Pons (tissue), 1 donor: ENCODE measurements around the gene MFRP.

Experiments
- DNase-seq: peaks from one replicate; pipeline ENCODE4 v3.0.0-alpha.2; 2016; ENCODE audit warnings: low spot score

The MFRP gene

DNA sequence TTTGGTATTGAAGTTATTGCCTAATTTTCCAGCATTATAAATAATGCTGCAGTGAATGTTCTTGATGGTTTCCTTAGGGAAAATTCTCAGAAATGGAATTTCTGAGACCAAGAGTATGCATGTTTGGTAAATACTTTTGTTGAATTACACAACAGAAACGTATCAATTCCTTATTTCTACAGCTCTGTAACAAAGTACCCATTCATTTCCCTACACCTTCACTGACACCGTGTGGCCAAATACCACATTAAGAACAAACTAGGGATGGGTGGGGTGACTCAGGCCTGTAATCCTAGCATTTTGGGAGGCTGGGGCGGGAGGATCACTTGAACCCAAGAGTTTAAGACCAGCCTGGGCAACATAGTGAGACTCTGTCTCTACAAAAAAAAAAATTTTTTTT, 51.3 kb downstream of the MFRP start:
- DNase-seq = no peak

DNA sequence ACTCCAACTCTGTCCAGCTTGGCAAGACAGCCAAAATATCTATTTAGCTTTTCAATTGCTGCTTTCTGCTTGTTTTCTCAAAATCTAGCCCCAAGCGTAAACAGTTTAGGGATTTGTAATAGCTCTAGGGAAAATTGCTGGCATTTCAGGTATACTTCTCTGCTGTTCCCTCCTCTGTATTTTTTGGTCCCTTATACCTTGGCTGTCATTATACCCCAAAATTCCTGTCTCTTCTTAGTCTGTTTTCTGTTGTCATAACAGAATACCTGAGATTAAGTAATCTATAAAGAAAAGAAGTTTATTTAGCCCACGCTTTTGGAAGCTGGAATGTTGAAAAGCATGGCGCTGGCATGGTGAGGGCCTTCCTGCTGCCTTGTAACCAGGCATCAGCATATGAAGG, 53.0 kb downstream of the MFRP start:
- no peak for DNase-seq

DNA sequence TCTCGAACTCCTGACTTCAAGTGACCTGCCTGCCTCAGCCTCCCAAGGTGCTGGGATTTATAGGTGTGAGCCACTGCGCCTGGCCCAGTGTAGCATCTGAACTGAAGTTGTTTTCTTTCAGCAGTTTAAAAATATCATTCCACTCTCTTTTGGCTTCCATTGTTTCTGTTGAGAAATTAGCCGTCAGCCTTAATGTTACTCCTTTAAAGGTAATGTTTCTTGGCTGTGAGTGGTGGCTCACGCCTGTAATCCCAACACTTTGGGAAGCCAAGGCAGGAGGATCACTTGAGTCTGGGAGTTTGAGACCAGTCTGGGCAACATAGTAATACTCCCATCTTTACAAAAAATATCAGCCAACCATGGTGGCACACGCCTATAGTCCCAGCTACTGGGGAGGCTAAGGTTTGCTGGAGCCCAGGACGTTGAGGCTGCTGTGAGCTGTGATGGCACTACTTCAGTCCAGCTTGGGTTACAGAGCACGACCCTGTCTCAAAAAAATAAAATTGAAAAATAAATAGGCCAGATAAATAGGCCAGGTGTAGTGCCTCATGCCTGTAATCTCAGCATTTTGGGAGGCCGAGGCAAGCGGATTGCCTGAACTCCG, 55.5 kb downstream of the MFRP start:
- DNase-seq = no peak
